A549 (cell line): Measurements from ENCODE around the gene MAGEH1.

ENCODE experiments used
- EP300 ChIP-seq, 2 experiments: fragments of >200 bp; sonication (Bioruptor Twin); formaldehyde crosslinking; IDR thresholded peaks; 2 replicates in 1 of 2; 3 replicates in 1 of 2; pipeline ENCODE4 v1.6.1; 2016 to 2017
- ESRRA ChIP-seq: fragments of 150-350 bp; IDR thresholded peaks from 2 replicates; pipeline ENCODE4 v1.6.1; 2014; ENCODE audit warnings: mild to moderate bottlenecking, low read length, borderline replicate concordance
- JUN ChIP-seq, 2 experiments: fragments of >200 bp; sonication (Bioruptor Twin); formaldehyde crosslinking; IDR thresholded peaks; 2 replicates in 1 of 2; 3 replicates in 1 of 2; pipeline ENCODE4 v1.6.1; 2016 to 2017
- RAD21 ChIP-seq, 2 experiments: fragments of >200 bp in 1 of 2; sonication (Bioruptor Twin) in 1 of 2; formaldehyde crosslinking in 1 of 2; IDR thresholded peaks in 1 of 2; conservative IDR thresholded peaks in 1 of 2; 2 replicates in 1 of 2; 3 replicates in 1 of 2; pipeline ENCODE4 v1.6.1; 2012 to 2018; ENCODE audit warnings: inconsistent platforms in 1 of 2
- RFX5 ChIP-seq: fragments of 450-650 bp; IDR thresholded peaks from 2 replicates; pipeline ENCODE4 v1.7.1; 2014; ENCODE audit warnings: antibody characterized with exemption, mild to moderate bottlenecking, moderate library complexity
- TF ChIP-seq, protein P1 (sequence below): fragments of 250-450 bp; sonication (Bioruptor Pico); IDR thresholded peaks from 2 replicates; pipeline ENCODE4 v1.5.0; 2021; ENCODE audit warnings: mild to moderate bottlenecking, moderate library complexity, borderline replicate concordance
- TF ChIP-seq, protein P2 (sequence below): IDR thresholded peaks from 2 replicates; pipeline ENCODE4 v1.6.1; 2012; ENCODE audit warnings: low read depth, borderline replicate concordance
- TF ChIP-seq, protein P3 (sequence below): fragments of 200-600 bp; sonication (generic); IDR thresholded peaks from 2 replicates; pipeline ENCODE4 v1.6.1; 2016; ENCODE audit warnings: antibody characterized with exemption, mild to moderate bottlenecking, moderate library complexity
- TF ChIP-seq, protein P4 (sequence below): fragments of >200 bp; sonication (Bioruptor Twin); formaldehyde crosslinking; IDR thresholded peaks from 3 replicates; pipeline ENCODE4 v1.5.1; 2016

DNA sequence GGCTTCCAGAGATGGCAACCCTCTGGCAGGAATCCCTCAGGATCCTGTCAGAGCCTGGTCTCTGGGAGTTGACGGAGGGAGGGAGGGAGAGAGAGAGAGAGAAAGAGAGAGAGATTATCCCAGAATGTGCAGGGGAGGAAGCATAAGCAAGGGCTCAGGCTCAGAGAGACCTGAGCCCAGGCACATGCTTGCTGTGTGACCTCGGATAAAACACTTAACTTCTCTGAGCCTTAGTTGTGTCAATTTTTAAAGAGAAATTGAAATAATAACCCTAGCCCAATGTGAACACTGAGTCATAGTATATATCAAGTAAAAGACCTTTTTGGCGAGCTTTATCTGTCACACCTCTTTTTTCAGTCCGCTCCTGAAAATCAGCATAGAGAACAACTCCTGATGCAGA lies 38.2 kb downstream of the MAGEH1 start:
- no peak for TF ChIP-seq EP300 (IDR thresholded peaks at IDR 0.05)
- TF ChIP-seq RFX5 = no peak
- TF ChIP-seq, protein P1, sequence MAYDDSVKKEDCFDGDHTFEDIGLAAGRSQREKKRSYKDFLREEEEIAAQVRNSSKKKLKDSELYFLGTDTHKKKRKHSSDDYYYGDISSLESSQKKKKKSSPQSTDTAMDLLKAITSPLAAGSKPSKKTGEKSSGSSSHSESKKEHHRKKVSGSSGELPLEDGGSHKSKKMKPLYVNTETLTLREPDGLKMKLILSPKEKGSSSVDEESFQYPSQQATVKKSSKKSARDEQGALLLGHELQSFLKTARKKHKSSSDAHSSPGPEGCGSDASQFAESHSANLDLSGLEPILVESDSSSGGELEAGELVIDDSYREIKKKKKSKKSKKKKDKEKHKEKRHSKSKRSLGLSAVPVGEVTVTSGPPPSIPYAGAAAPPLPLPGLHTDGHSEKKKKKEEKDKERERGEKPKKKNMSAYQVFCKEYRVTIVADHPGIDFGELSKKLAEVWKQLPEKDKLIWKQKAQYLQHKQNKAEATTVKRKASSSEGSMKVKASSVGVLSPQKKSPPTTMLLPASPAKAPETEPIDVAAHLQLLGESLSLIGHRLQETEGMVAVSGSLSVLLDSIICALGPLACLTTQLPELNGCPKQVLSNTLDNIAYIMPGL = no peak
- TF ChIP-seq, protein P2, sequence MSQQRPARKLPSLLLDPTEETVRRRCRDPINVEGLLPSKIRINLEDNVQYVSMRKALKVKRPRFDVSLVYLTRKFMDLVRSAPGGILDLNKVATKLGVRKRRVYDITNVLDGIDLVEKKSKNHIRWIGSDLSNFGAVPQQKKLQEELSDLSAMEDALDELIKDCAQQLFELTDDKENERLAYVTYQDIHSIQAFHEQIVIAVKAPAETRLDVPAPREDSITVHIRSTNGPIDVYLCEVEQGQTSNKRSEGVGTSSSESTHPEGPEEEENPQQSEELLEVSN = no peak
- TF ChIP-seq, protein P3, sequence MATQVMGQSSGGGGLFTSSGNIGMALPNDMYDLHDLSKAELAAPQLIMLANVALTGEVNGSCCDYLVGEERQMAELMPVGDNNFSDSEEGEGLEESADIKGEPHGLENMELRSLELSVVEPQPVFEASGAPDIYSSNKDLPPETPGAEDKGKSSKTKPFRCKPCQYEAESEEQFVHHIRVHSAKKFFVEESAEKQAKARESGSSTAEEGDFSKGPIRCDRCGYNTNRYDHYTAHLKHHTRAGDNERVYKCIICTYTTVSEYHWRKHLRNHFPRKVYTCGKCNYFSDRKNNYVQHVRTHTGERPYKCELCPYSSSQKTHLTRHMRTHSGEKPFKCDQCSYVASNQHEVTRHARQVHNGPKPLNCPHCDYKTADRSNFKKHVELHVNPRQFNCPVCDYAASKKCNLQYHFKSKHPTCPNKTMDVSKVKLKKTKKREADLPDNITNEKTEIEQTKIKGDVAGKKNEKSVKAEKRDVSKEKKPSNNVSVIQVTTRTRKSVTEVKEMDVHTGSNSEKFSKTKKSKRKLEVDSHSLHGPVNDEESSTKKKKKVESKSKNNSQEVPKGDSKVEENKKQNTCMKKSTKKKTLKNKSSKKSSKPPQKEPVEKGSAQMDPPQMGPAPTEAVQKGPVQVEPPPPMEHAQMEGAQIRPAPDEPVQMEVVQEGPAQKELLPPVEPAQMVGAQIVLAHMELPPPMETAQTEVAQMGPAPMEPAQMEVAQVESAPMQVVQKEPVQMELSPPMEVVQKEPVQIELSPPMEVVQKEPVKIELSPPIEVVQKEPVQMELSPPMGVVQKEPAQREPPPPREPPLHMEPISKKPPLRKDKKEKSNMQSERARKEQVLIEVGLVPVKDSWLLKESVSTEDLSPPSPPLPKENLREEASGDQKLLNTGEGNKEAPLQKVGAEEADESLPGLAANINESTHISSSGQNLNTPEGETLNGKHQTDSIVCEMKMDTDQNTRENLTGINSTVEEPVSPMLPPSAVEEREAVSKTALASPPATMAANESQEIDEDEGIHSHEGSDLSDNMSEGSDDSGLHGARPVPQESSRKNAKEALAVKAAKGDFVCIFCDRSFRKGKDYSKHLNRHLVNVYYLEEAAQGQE = no peak
- no peak for TF ChIP-seq JUN (IDR thresholded peaks at IDR 0.05)
- no peak for TF ChIP-seq ESRRA
- TF ChIP-seq, protein P4, sequence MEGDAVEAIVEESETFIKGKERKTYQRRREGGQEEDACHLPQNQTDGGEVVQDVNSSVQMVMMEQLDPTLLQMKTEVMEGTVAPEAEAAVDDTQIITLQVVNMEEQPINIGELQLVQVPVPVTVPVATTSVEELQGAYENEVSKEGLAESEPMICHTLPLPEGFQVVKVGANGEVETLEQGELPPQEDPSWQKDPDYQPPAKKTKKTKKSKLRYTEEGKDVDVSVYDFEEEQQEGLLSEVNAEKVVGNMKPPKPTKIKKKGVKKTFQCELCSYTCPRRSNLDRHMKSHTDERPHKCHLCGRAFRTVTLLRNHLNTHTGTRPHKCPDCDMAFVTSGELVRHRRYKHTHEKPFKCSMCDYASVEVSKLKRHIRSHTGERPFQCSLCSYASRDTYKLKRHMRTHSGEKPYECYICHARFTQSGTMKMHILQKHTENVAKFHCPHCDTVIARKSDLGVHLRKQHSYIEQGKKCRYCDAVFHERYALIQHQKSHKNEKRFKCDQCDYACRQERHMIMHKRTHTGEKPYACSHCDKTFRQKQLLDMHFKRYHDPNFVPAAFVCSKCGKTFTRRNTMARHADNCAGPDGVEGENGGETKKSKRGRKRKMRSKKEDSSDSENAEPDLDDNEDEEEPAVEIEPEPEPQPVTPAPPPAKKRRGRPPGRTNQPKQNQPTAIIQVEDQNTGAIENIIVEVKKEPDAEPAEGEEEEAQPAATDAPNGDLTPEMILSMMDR = no peak
- no peak for TF ChIP-seq RAD21 (conservative IDR thresholded peaks at IDR 0.05 in 1 of 2, IDR thresholded peaks at IDR 0.05 in 1 of 2)
